ENCODE measurements around the gene HIF3A.

The HIF3A gene

DNA sequence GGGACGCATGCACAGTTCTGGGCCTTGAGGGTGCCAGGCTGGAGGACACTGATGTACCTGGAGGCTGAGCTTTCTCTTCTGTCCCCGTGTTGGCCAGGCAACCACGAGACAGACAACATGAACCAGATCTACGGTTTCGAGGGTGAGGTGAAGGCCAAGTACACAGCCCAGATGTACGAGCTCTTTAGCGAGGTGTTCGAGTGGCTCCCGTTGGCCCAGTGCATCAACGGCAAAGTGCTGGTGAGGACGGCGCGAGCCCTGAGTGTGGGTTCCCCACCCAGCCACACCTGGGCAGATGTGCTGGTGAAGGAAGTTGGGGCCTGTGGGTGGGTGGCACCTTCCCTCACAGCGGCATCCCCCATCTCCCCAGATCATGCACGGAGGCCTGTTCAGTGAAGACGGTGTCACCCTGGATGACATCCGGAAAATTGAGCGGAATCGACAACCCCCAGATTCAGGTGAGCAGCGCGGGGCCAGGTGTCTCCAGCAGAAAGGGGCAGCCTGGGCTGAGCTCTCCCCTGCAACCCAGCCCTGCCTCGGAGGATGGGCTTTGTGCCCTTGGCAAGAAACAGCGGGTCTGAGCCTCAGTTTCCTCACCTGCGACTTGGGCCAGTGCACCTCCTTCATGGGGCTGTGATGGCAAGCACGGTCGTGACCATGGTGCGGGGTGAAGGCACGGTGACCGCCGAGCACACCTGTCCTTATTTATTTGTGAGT is 90.3 kb downstream of the HIF3A start:
- DNase-seq, result no peak

DNA sequence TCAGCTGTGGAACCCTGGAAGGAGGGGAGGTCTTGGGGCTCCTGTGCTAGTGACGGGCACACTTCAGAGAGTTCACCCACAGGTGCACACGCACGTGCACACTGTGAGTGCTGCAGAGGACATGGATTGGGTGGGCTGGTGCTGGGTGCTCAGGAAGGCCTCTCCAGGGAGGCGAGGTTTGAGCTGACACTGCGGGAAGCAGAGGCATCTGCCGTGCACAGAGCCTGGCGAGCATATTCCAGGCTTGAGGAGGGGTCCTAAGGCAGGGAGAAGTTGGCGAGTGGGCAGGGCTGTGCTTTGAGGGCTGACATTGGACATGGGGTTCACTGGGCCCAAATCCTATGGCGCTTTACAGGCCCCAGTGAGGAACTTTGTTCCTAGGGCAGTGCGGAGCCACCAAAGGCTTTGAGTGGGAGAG is 90.9 kb downstream of the HIF3A start:
- no peak for DNase-seq

DNA sequence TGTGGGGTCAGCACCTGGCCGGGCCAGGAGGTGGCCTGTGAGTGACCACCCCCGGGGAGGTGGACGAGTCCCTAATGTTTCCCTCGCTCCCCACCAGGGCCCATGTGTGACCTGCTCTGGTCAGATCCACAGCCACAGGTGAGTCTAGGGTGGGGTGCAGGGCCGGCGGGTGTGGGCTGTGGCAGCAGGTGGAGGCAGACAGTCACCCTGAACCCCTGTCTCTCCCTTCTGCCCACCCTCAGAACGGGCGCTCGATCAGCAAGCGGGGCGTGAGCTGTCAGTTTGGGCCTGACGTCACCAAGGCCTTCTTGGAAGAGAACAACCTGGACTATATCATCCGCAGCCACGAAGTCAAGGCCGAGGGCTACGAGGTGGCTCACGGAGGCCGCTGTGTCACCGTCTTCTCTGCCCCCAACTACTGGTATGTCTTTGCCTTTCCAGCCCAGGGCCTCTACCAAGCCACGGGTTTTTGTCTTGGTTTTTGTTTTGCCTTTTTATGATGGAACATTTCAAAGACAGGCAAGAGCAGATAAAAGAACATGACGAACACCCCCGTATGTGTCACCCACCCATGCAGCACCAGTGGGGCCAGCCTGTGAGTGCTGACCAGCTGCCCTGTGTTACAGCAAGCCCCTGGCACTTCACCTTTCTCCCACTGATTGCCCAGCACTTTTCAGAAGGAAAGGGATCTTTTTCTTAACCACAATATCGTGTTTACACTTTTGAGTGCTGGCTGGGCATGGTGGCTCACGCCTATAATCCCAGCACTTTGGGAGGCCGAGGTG is 91.7 kb downstream of the HIF3A start:
- no peak for DNase-seq

DNA sequence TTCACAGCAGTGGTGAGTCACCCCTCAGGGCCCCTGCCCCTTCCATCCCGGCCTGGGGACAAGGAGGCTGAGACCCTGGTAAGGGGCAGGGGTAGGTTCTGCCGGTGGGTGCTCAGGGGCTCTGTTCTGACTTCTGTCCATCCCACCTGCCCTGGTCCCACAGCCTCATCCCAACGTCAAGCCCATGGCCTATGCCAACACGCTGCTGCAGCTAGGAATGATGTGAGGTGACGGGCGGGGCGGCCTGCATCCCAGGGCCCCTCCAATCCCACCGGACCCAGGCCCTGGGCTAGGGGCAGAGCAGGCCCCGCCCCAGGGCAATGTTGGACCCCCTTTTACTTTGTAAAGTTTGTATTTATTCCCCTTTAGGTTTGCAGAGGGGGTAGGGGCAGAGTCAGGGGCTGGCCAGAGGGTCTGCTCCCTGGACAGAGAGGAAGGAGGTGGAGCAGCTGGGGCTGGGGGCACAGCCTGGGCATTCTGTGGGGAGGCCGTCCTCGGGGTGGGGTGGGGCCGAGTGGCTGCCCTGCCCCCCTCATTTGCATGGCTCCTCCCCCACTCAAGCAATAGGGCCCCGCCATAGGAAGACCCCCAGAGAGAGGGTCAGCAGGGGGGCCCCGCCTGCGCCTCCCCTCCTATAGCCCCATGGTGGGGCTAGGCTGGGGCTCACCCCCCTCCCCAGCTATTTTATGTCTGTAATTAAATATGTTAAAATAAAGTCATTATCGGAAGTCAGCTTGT is 93.4 kb downstream of the HIF3A start:
- DNase-seq, result no peak

DNA sequence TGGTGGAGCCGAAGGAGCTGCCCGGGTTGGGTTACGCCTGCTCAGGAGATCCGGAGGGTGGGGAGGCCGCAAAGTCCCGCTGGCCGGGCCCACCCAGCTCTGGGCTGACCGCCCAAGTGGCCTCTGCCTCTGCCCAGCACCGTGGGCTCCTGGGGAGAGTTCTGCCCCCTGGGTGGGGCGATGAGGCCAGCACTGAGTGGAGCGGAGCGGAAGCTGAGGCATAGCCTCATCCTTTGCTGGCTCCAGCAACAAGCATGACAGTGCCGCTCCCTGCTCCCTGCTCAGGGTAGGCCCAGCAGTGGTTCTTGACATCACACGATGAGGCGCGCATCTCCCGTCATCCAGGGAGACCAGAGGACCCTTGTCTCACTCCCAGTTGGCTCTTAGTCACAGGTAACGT is 94.0 kb downstream of the HIF3A start:
- no peak for DNase-seq

DNA sequence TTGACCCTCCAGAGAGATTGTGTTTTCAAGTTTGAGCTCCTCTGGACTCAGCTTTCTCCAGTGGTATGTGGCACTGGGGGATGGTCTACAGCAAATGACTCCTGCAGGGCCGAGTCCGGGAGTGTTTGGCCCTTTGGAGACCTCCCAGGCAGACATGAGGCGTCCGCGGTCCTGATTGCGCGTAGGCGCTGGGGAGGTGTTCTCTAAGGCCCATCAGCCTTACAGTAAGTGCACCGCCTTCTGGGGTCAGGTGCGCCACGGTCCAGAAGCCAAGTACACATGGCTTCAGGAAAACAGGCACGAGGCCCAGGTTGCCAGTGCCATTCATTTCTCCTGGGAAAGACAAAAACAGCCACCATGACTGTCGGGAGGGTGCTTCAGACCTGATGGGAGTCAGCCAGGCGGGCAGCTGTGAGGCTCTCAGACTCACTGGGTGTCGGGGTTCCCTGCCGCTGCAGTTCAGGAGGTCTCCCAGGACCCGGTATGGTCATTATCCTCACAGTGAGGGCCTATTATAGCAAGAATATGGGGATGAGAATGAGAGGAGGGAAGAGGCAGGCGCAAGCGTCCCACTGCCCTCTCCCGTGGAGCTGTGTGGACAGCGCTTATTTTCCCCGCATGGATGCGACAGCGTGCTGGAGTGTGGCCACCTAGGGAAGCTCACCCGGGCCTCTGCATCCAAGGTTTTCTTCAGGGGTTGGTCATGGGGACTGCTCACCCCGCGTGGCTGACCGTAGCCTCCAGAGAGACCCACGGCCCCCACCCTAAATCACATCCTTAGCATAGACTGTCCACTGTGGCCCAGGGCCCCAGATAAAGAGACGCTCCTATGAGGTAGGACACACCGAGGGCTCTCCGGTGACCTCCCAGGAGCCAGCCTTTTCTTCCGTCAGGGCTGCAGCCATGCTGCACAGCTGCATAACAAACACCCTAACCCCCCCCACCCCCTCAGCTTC is 94.7 kb downstream of the HIF3A start:
- DNase-seq, result no peak

DNA sequence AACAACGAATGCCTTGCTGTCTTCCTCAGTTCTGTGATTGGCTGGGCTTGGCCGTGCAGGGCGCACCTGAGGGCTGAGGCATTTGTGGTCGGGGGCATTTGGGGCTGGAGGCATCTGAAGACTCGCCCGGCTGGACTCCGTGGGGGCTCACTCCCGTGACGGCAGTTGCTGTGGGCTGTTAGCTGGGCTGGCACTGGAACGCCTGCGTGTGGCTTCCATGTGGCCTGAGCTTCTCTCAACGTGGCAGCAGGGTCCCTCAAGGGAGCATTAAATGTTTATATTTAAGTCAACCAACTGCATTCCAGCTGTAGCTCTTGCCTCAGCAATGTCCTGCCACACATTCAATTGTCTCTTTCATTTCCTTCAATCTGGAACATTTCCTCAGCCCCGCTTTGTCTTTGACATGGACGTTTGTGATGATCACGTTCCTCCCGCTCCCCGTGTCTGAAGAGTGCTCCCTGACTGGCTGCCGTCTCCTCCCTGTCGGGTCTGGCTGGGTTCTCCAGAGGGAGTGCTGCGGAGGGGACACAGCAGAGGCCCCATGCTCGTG is 95.5 kb downstream of the HIF3A start:
- no peak for DNase-seq

DNA sequence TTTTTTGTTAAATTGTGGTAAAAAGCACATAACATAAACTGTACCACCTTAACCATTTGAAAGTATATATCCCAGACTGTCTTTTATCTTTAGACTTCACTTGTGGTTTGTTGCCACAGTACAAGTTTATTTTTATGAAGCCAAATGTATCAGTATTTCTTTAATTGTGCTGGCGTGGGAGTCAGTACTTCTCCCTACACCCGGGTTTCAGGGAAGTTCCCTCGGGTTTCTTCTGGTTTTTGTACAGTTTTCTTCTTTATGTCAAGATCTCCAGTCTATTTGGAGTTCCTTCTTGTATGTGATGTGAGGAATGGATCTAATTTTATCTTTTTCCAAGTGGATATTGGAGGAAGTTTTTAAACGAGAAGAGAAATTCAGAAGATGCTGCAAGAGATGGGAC is 96.0 kb downstream of the HIF3A start:
- no peak for DNase-seq

Measured in NCI-H526 treated with DMSO at 0.1 percent for 48 hours (cell line).